Measurements from ENCODE around the gene GH1. TPM values are rescaled to one million over a fixed set of nuclear protein-coding genes. Genes with fewer than 3 reads are reported as not detected.
A peak's percentile ranks its signal among the peaks of the same experiment; 100 is the strongest.
"Not testable (repeated sequence)": the region's sequence is repeated elsewhere in the genome, so short reads cannot be mapped to it uniquely, and the experiment has no call there.

GH1 gene
- total RNA-seq, 4 donors from 2014 or later = not detected

- WGBS, 2 donors = 88 to 93% methylated on average over 11 of the region's 12 CpGs
- Histone ChIP-seq H3K27ac (no peak overlapping the region), H3K4me1 (no peaks in the 10 kb centered on the region), H3K4me3 (no peak overlapping the region), H3K36me3 (no peaks in the 10 kb centered on the region), H3K9me3 (no peaks in the 10 kb centered on the region), H3K27me3 (no peaks in the 10 kb centered on the region)
- no peak for TF ChIP-seq EP300 (IDR thresholded peaks at IDR 0.05)
- TF ChIP-seq CTCF (IDR thresholded peaks at IDR 0.05) = no peak
- no peak for TF ChIP-seq POLR2A (IDR thresholded peaks at IDR 0.05)
- no peak for DNase-seq (ENCODE audit: low spot score in 2 of 2)
Observed at GRCh38 chr17:63880706-63881105, 37.9 kb downstream of the GH1 start.

DNA sequence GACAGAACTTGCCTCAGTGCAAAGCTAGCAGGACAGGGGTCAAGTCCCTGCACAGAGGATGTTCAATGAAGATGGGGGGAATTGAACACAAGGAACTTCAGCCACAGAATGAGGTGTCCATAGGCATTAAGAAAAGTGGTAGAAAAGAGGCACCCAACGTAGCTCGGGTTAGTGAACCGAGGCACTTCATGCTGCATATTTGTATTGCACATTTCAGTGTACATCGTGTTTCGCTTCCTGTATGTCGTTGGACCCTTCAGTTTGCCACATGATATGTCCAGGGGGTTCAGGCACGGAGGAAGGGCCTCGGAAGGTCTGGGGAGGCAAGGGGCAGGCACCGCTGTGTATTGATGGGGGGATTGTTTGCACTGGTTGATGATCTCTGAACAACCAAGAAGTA is 40.2 kb downstream of the GH1 start:
- H3K36me3 ChIP-seq; H3K27me3 ChIP-seq; H3K9me3 ChIP-seq; H3K4me1 ChIP-seq; H3K4me3 ChIP-seq; H3K27ac ChIP-seq; DNase-seq (ENCODE audit: low spot score in 2 of 2): not testable (repeated sequence)
- WGBS, 2 donors = 90 to 91% methylated on average over 9 of the region's 9 CpGs

DNA sequence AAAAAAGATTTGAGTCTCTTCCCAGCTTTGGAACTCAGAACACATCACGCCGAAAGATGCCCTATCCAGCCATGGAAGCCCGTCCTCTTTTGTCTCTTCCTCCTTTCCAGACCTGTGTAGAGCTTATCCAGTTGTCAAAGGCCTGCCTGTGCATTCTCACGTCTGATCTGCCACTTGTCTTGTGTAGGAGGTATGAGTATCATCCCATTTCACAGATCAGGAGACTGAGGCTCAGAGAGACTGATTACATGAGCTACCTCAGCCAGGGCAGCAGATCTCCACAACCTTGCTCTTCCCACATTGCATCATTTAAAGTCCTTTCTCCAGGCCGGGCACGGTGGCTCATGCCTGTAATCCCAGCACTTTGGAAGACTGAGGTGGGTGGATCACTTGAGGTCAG is 43.9 kb downstream of the GH1 start:
- not testable (repeated sequence) for H3K27me3 ChIP-seq; H3K9me3 ChIP-seq; H3K27ac ChIP-seq; H3K4me3 ChIP-seq; DNase-seq (ENCODE audit: low spot score in 2 of 2); H3K36me3 ChIP-seq; H3K4me1 ChIP-seq
- 72 to 80% methylated on average over 6 of the region's 6 CpGs for WGBS, 2 donors

DNA sequence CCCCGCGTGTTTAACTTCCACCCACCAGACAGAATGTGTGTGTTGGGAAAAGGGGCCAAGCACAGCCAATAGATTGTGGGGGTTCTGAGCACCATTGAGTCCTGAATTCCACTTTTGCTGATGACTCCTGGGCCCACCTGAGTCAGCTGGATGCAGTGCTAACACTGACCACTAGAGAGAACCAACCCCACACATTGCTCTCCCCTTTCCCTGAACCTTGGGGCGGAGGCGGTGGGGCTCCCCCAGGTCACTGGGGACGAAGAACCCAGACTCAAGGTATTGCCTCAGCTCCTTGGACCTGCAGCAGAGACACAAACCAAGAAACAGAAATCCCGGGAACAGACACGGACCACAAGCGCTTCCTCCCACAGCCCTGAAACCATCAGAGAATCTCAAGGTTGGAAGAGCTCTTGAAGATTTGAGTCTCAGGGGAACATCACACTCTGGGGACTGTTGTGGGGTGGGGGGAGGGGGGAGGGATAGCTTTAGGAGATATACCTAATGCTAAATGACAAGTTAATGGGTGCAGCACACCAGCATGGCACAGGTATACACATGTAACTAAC is 44.5 kb downstream of the GH1 start:
- not testable (repeated sequence) for H3K4me1 ChIP-seq; H3K9me3 ChIP-seq; DNase-seq (ENCODE audit: low spot score in 2 of 2); H3K36me3 ChIP-seq; H3K27me3 ChIP-seq; H3K27ac ChIP-seq; H3K4me3 ChIP-seq
- 76 to 82% methylated on average over 6 of the region's 8 CpGs for WGBS, 2 donors

- no CpG with 5 or more reads among the region's 7 CpGs for WGBS, 2 donors
- not testable (repeated sequence) for DNase-seq (ENCODE audit: low spot score in 2 of 2)
Observed at GRCh38 chr17:63873577-63873976, 45.1 kb downstream of the GH1 start, which contains the start of gene CSH2. TSS of gene CSH2 (minus strand) at chr17:63873677. CDS start at chr17:63873614, 63 bp downstream.

DNA sequence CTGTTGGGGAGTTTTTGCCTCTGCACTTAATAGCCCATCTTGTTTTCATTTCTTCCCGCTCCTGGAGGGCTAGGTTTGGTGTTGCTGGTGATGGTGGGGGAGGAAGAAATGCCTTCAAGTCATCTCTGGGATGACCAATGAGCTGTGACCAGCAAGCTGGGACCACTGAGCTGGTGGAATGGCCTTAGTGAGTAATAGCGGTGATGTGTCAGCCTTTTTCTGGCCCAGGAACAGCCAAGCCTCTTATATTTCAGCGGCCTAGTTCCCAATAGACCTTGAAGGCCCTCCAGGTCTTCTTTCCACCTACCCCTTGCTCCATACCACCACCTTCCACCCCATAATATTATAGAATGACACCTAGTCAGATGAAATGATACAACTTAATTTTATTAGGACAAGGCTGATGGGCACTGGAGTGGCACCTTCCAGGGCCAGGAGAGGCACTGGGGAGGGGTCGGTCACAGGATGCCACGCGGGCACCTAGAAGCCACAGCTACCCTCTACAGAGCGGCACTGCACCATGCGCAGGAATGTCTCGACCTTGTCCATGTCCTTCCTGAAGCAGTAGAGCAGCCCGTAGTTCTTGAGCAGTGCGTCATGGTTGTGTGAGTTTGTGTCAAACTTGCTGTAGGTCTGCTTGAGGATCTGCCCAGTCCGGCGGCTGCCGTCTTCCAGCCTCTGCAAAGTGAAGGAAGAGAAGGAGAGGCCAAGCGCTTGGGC is 46.8 kb downstream of the GH1 start:
- H3K4me1 ChIP-seq; H3K4me3 ChIP-seq; H3K9me3 ChIP-seq; H3K27me3 ChIP-seq; H3K27ac ChIP-seq; H3K36me3 ChIP-seq; DNase-seq (ENCODE audit: low spot score in 2 of 2): not testable (repeated sequence)
- 88 to 92% methylated on average over 11 to 14 of the region's 15 CpGs for WGBS, 2 donors

More at GRCh38 chr17:63873577-63873976, 45.1 kb downstream of the GH1 start, which contains the start of gene CSH2:
- H3K27me3 ChIP-seq, H3K27ac ChIP-seq, H3K9me3 ChIP-seq, H3K4me3 ChIP-seq, H3K36me3 ChIP-seq, H3K4me1 ChIP-seq: not testable (repeated sequence)

GRCh38 chr17:63870292-63870665 is 48.4 kb downstream of the GH1 start:
- WGBS, 2 donors = 84 to 88% methylated on average over 4 of the region's 4 CpGs
- H3K4me3 ChIP-seq, H3K4me1 ChIP-seq: not testable (repeated sequence)

DNA sequence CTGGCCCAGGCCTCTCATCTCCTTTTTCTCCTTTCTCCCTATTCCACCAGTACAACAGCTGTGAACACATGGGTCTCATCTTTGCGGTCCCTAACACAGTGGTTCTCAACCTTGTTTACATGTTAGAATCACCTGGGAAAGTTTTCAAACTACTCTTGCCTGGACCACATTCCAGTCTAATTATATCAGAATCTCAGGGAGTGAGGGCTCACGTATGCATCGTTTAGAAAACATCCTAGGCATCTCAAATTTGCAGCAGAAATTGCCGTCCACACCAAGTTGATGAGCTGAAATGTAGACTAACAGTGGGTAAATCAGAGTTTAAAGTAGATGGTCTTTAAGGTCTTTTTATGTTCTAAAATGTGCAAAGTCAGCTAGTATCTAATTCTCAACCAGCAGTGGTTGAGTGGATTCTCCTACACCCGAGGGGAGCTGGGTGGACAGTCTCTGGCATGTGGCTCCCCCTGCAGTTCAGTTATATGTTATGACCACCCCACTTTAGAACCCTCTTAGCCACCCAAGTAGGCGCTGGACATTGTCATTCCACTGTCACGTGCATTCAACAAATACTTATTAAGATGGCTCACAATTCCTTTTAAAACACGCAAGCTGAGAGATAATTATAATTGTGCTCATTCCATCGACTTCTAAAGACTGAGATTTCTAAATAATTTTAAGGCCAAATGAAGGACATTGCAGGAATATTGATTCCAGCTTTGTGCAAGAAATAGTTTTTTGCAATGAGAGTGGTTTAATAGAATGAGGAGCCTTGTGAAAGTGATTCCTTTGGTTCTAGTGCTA is 48.9 kb downstream of the GH1 start:
- H3K27me3 ChIP-seq; H3K9me3 ChIP-seq; H3K4me1 ChIP-seq; H3K36me3 ChIP-seq; H3K27ac ChIP-seq; DNase-seq (ENCODE audit: low spot score in 2 of 2); H3K4me3 ChIP-seq: not testable (repeated sequence)
- WGBS, 2 donors = 39 to 52% methylated on average over 9 of the region's 9 CpGs
- TF ChIP-seq CTCF (IDR thresholded peaks at IDR 0.05) = peak in 1 of 5 experiments; percentile 7

More at GRCh38 chr17:63870292-63870665, 48.4 kb downstream of the GH1 start:
- H3K9me3 ChIP-seq; H3K36me3 ChIP-seq; H3K27me3 ChIP-seq; H3K27ac ChIP-seq; DNase-seq (ENCODE audit: low spot score in 2 of 2): not testable (repeated sequence)

Measured in tibial nerve (tissue), 4 donors.